Smooth muscle cell of the brain vasculature (primary cell): ENCODE results near the gene EEFSEC.

Source experiments
- DNase-seq: peaks from one replicate; pipeline ENCODE4 v3.0.0-alpha.2; 2012; ENCODE audit warnings: low read depth, low spot score

EEFSEC gene

DNA sequence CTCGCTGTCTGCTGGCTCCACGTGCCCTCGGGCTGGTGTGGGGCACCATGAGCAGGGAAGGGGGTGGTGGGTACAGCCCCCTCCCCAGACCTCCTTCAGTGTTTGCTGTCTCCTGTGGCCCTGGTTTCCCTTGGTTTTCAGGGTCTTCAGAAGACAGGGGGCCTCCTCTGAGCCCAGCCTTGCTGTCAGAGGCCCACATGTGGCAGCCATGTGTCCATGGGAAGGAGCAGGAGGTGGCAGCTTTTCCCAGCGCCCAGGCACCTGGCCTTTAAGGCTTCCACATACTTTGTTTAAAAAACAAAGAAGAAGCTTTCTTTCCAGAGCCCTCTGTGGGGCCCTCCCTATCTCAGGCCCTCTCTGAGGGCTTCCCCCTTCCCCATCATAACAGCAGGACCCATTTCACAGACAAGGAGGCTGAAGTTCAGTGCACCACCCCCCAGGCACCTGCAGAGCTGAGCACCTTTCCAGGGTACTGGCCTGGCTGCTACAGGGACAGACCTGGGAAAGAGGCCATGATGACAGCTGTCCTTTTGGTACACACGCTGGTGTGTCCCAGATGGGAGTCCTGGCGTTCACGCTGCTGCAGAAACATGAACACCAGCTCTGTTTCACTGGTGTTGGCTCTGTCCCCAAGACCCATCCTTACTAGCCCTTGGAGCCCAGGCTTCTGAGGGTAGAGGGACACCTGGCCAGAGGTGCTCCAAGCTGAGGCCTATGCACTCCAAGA is 239.7 kb downstream of the EEFSEC start:
- no peak for DNase-seq

DNA sequence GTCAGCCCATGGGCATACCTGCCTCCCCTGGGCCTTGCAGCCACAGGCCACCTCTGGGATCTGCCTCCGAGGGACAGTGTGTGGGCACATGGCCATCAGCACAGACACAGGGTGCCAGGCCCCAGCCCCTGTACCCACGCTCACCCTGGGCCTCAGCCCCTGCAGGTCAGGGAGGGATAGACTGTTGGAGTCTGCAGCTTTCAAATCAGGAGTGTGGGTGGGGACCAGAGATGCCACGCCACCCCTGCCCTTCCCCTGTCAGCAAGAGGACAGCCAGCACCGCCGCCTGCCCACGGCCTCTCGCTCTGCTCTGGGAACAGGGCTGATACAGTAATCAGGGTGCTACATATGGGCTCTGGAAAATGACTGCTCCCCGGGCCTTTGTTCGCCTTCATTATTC is 240.8 kb downstream of the EEFSEC start:
- DNase-seq = no peak

DNA sequence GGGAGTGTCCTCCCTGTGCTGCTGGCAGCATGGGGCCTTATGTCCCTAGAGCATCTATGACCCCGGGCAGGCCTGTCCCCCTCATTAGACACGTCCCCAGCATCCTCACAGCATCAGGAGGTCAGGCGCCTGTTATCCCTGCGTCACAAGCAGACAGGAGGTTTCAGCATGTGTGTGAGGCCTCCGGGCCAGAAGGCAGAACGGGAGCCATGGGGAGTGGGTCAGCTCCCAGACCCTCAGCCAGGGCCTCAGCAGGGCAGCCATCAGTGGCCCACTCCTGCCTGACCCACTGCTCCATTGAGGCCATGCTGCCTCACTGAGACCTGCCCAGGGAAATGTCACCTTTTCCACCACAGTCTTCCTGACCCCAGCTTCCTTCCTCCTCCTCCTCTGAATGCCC is 241.8 kb downstream of the EEFSEC start:
- DNase-seq = no peak

DNA sequence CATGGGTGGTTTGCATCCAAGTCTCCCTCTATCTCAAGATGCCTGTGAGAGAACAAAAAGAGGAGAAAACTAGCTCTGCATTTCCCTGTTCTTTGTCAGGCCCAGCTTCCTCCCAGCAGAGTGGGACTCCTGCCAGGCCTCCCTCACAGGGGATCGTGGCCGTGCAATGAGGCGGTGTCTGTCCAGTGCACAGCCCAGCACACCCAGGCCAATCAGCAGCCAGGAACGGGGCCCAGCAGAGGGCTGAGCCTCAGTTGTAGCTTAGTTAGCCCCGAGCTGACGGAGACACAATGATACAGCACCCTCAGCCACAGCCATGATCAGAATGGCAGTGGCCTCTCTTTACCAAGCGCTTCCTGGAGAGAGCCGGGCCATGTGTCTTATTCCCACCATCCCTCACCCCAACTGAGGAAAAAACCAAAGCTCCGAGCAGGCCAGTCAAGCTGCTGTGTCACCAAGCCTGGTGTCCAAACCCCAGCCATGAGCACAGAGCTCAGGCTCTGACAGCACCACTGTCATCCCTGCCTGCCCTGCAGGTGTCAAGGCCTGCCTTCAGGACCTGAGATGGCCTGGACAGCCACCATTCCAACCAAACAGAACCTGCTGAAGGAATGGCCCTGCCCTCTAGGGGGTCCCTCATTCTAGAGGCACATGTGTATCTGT is 242.3 kb downstream of the EEFSEC start:
- no peak for DNase-seq

DNA sequence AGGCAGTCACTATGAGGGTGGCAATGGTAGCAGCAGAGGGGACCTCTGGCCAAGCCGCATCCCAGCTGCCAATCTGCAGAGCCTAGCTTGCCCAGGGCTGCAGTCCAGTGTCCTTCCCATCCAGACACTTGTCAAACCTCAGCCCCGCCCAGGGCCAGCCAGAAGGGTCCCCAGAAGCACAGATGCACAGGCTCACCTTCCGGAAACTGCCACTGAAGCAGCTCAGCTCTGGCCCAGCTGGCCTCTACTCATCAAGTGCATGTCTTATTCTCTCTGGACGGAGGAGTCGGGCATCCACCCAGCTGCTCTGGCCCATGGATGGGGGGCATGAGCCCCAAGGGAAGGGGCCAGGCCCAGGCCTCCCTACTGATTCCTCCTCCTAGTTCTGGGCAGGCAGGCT is 244.2 kb downstream of the EEFSEC start:
- no peak for DNase-seq

DNA sequence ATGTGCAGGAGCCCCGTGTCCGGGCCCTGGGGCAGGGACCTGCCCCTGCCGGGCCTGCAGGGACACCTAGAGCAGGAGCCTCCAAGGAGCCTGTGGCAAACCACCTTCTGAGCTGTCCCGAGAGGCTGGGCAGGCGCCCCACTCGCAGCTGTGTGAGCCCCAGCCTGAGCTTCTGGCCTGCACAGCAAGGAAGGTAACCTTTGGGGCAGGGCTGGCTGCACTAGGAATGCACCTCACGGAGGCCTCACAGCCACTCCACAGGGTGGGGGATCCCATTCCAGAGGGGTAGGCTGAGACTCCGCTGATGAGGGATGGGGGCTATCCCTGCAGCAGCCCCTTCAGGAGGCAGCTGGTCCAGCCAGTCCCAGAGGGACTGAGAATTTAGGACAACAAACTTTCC is 245.3 kb downstream of the EEFSEC start:
- DNase-seq = no peak

DNA sequence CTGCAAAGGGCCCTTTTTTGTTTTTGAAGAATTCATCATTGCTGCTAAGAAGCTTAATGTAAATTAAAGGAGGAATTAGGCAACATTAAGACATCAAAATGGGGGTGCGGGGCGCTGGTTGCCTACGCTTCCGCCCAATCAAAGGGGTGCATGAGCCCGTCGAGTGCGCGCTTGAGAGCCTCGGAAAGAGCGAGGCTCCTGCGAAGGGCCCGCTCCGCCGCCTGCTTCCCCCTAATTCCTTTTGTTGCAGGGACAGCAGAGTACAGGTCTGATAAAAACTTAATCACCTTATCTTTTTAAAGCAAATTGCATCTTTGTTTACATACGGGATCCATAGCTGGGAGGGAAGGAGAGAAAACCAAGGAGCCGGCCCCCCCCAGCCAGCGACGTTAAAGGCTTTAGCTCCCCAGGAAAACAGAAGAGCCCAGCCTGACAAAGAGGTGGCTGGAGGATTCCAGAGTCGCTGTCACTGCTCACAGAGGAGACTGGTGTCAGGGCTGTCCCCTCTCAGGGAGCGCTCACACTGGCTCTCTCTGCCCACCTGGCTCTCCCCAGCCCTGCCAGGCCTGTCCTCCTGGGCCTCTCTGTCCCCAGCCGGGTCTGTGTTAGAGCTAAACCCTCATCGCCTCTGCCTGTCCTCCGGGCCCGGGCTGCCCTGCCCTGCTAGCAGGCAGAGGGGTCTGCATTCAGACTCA is 246.1 kb downstream of the EEFSEC start:
- no peak for DNase-seq

DNA sequence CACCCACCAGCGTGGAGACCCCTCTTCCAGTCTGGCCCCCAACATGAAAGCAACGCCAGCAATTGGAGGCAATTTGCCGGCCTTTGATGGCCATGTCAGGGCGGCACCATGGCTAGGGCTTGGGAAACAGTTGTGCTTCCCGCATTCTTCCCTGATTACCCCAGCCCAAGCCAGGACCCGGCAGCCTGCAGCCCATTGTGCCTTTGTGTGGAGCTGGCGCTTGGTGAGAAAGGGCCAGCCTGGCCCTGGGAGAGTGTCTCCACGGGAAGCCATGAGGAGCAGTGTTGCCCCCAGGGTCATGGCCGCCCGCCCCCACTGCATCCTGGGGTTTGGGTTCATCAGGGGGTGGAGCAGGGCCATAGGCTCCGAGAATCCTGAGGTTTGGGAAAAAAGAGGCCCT is 247.4 kb downstream of the EEFSEC start:
- DNase-seq = no peak

DNA sequence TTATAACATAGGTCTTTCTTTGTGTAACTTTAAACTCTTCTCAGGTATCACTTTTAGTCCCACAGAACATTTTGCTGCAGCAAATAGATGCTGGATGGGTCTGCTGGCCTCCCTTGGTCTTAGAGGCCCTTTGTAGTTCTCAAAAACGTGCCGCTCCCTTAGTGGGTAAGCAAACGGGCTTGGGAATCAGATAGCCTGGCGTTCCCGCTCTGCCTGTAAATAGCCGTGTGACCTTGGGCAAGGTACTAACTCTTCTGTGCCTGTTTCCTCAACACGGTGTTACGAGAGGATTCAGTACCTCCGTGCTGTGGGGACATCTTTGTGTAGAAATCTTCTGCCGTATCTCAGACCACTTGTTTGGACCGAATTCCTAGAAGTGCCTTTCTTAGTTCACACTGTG is 249.0 kb downstream of the EEFSEC start:
- no peak for DNase-seq

DNA sequence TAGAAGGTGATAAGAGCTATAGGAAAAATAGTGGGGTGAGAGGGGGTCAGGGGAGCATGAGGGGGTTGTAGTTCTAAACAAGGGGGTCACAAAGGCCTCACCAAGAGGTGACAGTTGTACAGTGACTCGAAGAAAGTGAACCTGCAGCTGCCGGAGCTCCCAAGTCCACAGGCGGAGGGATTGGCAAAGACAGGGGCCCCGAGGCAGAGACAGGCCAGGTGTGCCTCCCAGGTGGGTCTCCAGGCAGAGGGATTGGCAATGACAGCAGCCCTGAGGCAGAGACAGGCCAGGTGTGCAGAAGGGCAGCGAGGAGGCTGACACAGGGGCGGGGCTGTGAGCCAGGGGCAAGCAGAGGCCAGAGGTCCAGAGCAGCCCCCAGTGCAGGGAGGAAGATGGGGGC is 249.7 kb downstream of the EEFSEC start:
- DNase-seq = no peak

DNA sequence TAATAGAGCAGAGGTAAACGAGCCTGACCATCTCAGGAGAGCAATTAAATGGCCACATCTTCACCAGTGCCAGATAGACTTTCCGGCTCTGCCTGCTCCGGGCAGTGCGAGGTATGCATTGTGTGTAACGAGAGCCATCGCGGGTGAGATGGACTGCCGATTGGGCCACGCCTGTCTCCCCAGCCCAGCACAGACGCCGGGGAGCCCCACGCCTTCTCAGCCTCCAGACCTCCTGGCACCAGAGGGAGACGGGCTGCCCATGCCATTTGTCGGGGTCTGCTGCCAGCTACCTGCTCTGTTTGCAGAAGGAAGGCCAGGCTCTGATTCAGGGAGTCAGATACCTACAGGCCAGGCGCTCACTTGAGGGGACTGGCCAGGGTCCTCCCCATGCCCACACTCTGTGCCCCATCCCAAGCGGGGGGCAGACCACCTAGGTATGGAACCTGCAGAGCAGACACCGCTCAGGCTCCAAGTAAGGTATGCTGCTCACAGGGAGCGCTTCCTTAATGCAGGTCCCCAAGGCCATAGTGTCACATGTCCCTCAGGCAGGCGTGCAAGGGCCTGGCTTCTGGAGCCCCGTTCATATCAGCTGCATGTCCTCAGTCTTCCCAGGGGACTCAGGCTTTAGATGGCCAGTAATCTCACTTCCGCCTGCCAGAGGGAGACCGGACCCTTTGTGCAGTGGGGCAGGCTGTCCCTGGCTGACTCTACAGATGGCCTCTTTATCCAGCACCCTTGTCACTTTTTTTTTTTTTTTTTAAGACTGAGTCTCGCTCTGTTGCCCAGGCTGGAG is 251.2 kb downstream of the EEFSEC start:
- no peak for DNase-seq

DNA sequence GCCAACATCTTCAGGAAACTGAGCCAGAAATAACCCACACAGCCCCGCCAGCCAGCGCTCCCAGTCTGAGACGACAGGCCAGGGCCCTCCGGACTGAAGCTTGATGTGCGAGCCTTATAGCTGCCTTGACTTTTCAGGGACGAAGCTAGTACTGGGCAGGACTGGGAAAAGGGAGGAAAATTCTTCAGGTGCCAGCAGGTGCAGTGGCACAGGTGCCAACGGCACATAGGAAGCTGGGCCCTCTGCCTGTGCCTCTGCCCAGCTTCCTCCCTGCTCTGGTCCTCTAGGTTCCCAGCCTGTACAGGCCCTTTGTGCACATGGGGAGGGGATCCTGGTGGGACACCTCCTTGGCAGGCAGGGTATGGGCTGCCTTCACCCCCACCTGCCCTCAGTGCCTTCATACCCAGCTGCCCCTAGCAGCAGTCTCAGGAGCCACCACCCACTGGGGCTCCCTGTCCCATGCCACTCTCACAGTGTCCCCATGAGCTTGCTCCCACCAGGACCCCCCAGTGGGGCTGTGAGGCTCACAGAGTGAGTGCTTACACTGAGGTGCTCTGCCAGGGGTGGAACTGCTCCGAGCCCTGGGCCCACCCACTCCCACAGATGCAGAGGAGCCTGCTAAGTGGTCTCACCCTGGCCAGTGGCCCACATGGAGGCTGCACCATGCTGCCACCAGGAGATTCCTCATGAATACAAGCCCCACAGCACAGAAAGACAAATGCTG is 252.4 kb downstream of the EEFSEC start:
- no peak for DNase-seq

DNA sequence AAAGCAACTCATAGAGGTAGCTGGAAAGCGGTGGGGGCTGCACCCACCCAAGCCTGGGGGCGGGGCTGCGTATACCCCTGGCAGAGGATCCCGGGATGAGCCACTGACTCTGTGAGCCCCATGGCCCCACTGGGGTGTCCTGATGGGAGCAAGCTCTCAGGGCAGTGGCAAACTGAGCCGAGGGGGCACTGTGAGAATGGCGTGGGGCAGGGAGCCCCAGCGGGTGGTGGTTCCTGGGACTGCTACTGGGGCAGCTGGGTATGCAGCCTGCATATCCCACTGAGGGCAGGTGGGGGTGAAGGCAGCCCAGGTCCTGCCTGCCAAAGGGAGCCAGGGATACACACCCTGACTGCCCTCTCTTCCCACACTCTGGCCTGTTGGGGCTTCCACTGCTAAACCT is 254.0 kb downstream of the EEFSEC start:
- no peak for DNase-seq

DNA sequence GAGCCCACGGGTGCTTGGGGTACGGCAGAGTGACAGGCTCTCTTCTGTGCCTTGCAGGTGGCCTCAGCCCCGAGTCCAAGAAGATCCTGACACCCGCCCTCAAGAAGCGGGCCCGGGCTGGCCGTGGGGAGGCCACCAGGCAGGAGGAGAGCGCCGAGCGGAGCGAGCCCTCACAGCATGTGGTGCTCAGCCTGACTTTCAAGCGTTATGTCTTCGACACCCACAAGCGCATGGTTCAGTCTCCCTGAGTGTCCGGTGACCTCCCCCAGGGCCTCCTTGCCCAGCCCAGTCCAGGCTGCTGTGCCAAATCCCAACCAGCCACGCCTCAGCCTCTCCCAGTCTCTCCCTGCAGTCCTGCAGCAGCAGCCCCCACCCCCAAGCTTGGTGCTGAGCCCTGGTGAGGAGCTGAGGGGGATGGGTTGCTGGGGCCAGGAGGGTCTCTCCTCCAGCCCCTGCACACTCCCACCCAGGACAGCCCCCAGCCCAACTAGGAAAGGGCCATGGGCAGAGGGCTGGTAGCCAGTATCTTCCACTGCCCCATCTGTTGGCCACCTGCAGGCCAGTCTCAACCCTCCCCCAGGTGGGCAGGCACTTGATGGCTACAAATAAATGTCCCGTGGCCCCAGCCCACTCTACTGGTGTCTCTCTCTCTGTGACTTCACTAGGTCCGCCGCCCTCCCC is 254.9 kb downstream of the EEFSEC start:
- DNase-seq = no peak

DNA sequence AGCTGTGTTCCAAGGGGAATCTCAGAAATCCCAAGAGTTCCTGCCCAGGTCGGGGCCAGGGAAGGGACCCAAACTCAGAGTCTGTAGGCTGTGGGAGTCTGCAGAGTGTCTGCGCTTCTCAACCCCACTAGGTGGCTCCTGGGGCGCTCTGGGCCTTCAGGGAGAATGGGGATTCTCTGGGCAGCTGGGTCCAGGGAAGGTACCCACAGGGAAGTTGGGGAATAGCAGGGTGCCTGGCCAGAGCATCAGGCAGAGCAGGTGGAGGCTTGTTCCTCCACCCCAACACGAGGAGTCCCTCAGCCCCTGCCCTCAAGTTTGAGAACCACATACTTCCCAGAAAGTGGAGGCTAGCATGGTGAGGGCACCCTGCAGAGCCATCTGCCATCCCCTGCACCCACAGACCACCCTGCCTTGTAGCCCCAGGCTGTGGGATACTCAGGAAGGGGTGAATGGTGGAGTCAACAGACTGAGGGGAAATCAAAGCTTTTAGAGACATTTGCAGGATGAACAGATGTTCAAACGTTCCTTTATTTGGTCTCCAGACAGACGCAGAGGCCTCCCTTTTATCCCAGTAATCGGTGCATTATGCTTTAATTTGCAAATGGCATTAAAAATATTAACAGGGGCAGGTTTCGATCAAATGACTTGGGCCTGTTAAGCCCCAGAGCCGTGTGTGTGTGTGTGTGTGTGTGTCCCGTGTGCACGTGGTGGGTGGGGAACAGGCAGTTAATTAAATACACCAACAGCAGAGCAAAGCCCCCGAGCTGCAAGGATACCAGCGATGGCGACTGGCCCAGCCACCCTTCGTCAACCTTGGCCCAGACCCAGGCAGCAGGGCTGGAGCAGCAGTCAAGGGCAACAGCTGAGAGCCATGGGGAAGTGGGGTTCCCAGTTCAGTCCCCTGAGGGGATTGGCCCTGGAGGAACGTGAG is 255.7 kb downstream of the EEFSEC start:
- no peak for DNase-seq

DNA sequence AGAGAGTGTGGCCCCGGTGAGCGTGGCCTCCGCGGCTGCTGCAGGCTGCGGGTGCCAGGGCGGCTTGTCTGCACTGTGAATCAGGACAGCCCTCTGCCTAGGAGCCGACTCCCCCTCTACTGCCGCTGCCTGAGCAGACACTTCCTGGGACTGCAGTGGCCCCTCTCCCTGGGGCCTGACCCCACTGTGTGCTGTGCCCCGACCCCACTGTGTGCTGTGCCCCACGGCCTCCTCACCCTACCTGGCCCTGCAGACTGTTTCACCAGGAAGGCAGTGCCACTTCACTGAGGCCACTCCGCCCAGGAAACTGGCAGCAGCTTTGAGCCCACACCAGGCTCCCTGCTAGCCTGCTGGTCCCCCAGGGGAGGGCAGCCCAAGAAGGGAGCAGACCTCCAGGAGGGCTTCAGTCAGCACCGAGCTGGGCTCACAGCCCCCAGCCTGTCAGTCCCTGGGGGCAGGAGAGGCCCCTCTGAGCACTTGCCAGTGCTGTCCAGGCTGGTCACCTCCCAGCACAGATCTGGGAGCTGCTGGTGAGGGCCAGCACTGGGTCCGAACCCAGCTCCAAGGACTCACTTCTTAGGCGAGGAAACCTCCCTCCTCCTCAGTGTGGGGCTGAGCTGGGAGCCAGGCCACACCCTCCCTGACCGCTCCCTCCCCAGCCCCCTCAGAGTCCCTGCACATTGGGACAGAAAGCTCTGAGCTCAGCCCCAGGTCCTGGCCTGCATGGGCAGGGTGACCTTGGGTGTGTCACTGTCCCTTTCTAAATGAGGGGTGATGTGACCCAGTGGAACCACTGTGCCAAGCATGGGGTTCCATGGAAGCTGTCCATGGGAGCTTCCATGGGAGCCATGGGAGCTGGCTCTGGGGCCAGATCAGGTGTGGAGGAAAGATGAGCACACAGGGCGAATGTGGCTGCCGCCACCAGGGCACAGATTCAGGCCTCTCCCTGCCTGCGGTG is 256.6 kb downstream of the EEFSEC start:
- DNase-seq = no peak

DNA sequence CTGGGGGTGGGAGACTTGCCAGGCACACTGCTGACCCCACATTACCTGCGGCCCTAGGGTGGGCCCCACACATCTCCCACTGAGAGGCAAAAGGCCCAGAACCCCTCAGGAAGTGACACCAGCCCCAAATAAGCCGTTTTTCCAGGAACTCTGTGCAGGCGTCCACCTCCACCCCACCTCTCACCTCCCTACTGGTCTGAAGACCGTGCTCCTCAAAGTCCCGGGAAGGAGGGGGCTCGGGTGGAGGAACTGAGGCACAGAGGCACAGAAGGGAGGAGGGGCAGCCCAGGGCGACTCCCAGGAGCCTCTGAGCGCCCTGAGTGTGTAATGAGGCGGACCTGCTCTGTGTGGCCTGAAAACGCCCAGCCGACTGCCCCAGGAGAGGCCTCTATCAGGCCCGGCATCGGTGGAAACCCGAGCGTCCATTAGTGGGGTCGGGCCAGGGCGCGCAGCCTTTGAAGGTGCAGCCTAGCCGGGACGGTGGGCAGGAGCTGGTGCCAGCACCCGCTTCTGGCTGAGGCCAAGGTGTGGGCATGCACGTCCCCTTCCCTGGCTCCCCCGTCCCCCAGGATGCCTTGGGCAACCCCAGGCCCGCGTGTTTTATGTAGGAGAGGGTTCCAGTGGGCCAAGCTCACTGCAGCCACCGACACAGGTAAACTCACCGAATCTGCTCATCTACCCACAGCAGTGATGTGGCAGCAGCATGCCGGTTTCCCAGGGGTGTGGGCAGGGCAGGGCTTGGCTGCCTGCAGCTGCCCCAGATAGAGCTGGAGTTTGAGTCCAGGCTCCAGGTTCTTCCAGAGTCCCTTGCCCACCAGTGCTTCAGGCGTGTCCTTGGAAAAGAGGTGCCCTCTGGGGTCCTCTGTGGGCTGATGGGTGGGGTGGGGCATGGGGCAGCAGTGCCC is 257.6 kb downstream of the EEFSEC start:
- DNase-seq = no peak
